H1 (cell line): ENCODE measurements around the gene THADA. TPM values are rescaled to one million over a fixed set of nuclear protein-coding genes. Genes with fewer than 3 reads are reported as not detected.

Source experiments
- JUND ChIP-seq: IDR thresholded peaks from 2 replicates; pipeline ENCODE4 v1.6.1; 2011; ENCODE audit warnings: mild to moderate bottlenecking, improper control_type of control experiment, low read length
- KDM1A ChIP-seq: fragments of 200-600, 300-600 bp; sonication (generic); IDR thresholded peaks from 2 replicates; pipeline ENCODE4 v1.7.1; 2016; ENCODE audit warnings: mild to moderate bottlenecking, low read length, borderline replicate concordance
- MAFK ChIP-seq: IDR thresholded peaks from 2 replicates; pipeline ENCODE4 v1.6.1; 2012; ENCODE audit warnings: low read depth, mild to moderate bottlenecking, improper control_type of control experiment, low read length
- RNF2 ChIP-seq: fragments of 200-900, 300-1000 bp; sonication (generic); IDR thresholded peaks from 2 replicates; pipeline ENCODE4 v1.7.1; 2016; ENCODE audit warnings: borderline replicate concordance, low read depth, mild to moderate bottlenecking, antibody characterized with exemption, low read length; ENCODE audit not compliant: poor library complexity, severe bottlenecking; ENCODE audit errors: missing control alignments
- RXRA ChIP-seq: IDR thresholded peaks from 2 replicates; pipeline ENCODE4 v1.6.1; 2011; ENCODE audit warnings: low read depth, mild to moderate bottlenecking, low read length, moderate library complexity; ENCODE audit not compliant: insufficient read depth
- SUZ12 ChIP-seq: fragments of 200-600 bp; sonication (generic); IDR thresholded peaks from 2 replicates; pipeline ENCODE4 v1.6.1; 2012; ENCODE audit warnings: mild to moderate bottlenecking, inconsistent platforms, low read length, moderate library complexity, mixed read lengths
- polyA plus RNA-seq, 7 experiments: library from polyadenylated mRNA; depleted of rRNA in 3 of 7; stranded (reverse) in 5 of 7; unstranded in 2 of 7; fragments of >200 nt in 5 of 7; fragments of 200-250 nt in 2 of 7; gene quantifications; 1 replicate in 5 of 7; 2 replicates in 1 of 7; 4 replicates in 1 of 7; pipeline versions ENCODE4 v1.2.1 to v1.2.3, GENCODE V29; 2011 to 2013; ENCODE audit warnings: missing spikeins in 2 of 7, mixed read lengths in 2 of 7
- total RNA-seq: library from RNA; stranded (reverse); fragmentation: NEBNext Ultra II Directional; extraction: Animal tissue kit (Norgen Biotek cat#: 25700); gene quantifications from 2 replicates; pipeline ENCODE4 v1.2.1, GENCODE V29; 2021
- TF ChIP-seq, protein P1 (sequence below), 3 experiments: IDR thresholded peaks; 1 replicate in 2 of 3; 2 replicates in 1 of 3; pipeline versions ENCODE4 v1.5.1 to v1.6.1; 2011; ENCODE audit warnings: low read length in 3 of 3, mild to moderate bottlenecking in 3 of 3, inconsistent platforms in 2 of 3, low read depth in 1 of 3, moderate library complexity in 1 of 3; ENCODE audit not compliant: insufficient read depth in 1 of 3; ENCODE audit errors: control extremely low read depth in 1 of 3

The THADA gene
- total and polyA plus RNA-seq, 2 of the 8 experiments (the other 6 are each of a cell fraction or from before 2014, with no cell fraction given): 22.4 to 26.8 TPM

- TF ChIP-seq, protein P1, sequence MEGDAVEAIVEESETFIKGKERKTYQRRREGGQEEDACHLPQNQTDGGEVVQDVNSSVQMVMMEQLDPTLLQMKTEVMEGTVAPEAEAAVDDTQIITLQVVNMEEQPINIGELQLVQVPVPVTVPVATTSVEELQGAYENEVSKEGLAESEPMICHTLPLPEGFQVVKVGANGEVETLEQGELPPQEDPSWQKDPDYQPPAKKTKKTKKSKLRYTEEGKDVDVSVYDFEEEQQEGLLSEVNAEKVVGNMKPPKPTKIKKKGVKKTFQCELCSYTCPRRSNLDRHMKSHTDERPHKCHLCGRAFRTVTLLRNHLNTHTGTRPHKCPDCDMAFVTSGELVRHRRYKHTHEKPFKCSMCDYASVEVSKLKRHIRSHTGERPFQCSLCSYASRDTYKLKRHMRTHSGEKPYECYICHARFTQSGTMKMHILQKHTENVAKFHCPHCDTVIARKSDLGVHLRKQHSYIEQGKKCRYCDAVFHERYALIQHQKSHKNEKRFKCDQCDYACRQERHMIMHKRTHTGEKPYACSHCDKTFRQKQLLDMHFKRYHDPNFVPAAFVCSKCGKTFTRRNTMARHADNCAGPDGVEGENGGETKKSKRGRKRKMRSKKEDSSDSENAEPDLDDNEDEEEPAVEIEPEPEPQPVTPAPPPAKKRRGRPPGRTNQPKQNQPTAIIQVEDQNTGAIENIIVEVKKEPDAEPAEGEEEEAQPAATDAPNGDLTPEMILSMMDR (IDR thresholded peaks at IDR 0.05; ENCODE audit: control extremely low read depth in 1 of 3, insufficient read depth in 1 of 3, low read depth in 1 of 3, low read length in 3 of 3): no peak
- TF ChIP-seq RXRA (no peak), RNF2 (no peak), MAFK (no peak), KDM1A (no peak), SUZ12 (no peak), JUND (no peak)
Measured at GRCh38 chr2:43240766-43241150, 355.1 kb downstream of the THADA start (continued).
